ENCODE measurements around the gene PRKN. TPM values are rescaled to one million over a fixed set of nuclear protein-coding genes. Genes with fewer than 3 reads are reported as not detected.

Gene PRKN
- total and polyA plus RNA-seq, 9 of the 15 experiments (the other 6 are each of a cell fraction or from before 2014, with no cell fraction given) = 0.03 to 0.96 (median 0.15) TPM; not detected in 2

- intact Hi-C loops (cut with micrococcal nuclease) (no loop called here), in situ Hi-C loops (cut with MboI) (no loop called here)
- WGBS (ENCODE audit: insufficient coverage, low coverage, missing lambda C conversion rate) = under 1% methylated on average over 9 of the region's 9 CpGs
- H3K4me1 ChIP-seq (replicated peaks in 1 of 2; ENCODE audit: control insufficient read depth in 2 of 2, insufficient read depth in 2 of 2, low read length in 2 of 2) = no peaks in the 10 kb centered on the region
- POLR2A ChIA-PET = no interaction called here
- no peak overlapping the region for H3K27ac ChIP-seq (ENCODE audit: extremely low read depth, low read depth, low read length)
- no peaks in the 10 kb centered on the region for H3K36me3 ChIP-seq (ENCODE audit: control insufficient read depth, insufficient read depth, low read length)
- TF ChIP-seq POLR2A (conservative IDR thresholded peaks at IDR 0.05) (no peak), TSHZ1 (CRISPR knock-in tag; IDR thresholded peaks at IDR 0.05) (no peak), ARID3A (IDR thresholded peaks at IDR 0.05; ENCODE audit: borderline replicate concordance, low read depth, low read length) (no peak), GABPB1 (CRISPR knock-in tag; IDR thresholded peaks at IDR 0.05) (no peak)
- FAIRE-seq (no peak), ATAC-seq (no peak), DNase-seq (ENCODE audit: extremely low read depth in 1 of 4, low spot score in 3 of 4) (no peak)
- H3K4me3 ChIP-seq = no peak overlapping the region
- H3K4me2 ChIP-seq (ENCODE audit: insufficient read depth, low read length) = no peak overlapping the region
- H4K20me1 ChIP-seq (replicated peaks; ENCODE audit: control insufficient read depth, insufficient read depth, low read length) = no peaks in the 10 kb centered on the region
- H3K9ac ChIP-seq (ENCODE audit: insufficient read depth in 1 of 2, low read depth in 2 of 2, low read length in 2 of 2) = no peak overlapping the region
- no peaks in the 10 kb centered on the region for H3K79me2 ChIP-seq (ENCODE audit: control insufficient read depth, insufficient read depth, low read length)
- H3K9me1 ChIP-seq (ENCODE audit: control insufficient read depth, insufficient read depth, low read length) = no peaks in the 10 kb centered on the region
- no TSS peak for BruUV-seq (replicated peaks)
- H3K27me3 ChIP-seq (ENCODE audit: control insufficient read depth in 2 of 2, insufficient read depth in 2 of 2, low read length in 2 of 2) = no peaks in the 10 kb centered on the region
- H2AFZ ChIP-seq (ENCODE audit: low read depth, low read length) = no peak overlapping the region
- H3K9me3 ChIP-seq (replicated peaks; ENCODE audit: control insufficient read depth, insufficient read depth, low read depth, low read length) = no peaks in the 10 kb centered on the region
- CTCF ChIA-PET (ENCODE audit: low intra/inter-chr PET ratio) = no interaction called here
Observed at GRCh38 chr6:161996783-161997182, 730.8 kb downstream of the PRKN start.
